GM23338 (cell line): ENCODE measurements around the gene CPNE1. TPM values are rescaled to one million over a fixed set of nuclear protein-coding genes. Genes with fewer than 3 reads are reported as not detected.

Experiments used
- ATAC-seq: fragments of 200-7000 bp; cut with Tn5 transposase; 3 replicates; pipeline ENCODE4 v1.9.1; 2020
- DNase-seq: peaks from one replicate; pipeline ENCODE4 v3.0.0-alpha.2; 2015; ENCODE audit warnings: low spot score
- H2AFZ ChIP-seq: fragments of 200-600 bp; sonication (generic); 2 replicates; pipeline ENCODE4 v1.8.0; 2016; ENCODE audit warnings: antibody characterized with exemption, mild to moderate bottlenecking, moderate library complexity
- H3F3A ChIP-seq: fragments of 200-600 bp; sonication (generic); replicated peaks from 2 replicates; pipeline ENCODE4 v1.8.0; 2017; ENCODE audit warnings: antibody characterized with exemption, mixed run types, low read depth
- H3K27ac ChIP-seq: fragments of 200-600 bp; sonication (generic); 2 replicates; pipeline ENCODE4 v1.6.1; 2016; ENCODE audit warnings: low read depth
- H3K27me3 ChIP-seq: fragments of 200-600 bp; sonication (generic); 2 replicates; pipeline ENCODE4 v1.8.0; 2016; ENCODE audit warnings: mild to moderate bottlenecking, mixed run types, moderate library complexity; ENCODE audit not compliant: insufficient read depth
- H3K36me3 ChIP-seq: fragments of 200-600 bp; sonication (generic); 2 replicates; pipeline ENCODE4 v1.8.0; 2016; ENCODE audit warnings: mild to moderate bottlenecking; ENCODE audit not compliant: insufficient read depth
- H3K4me1 ChIP-seq: fragments of 200-600 bp; sonication (generic); 2 replicates; pipeline ENCODE4 v1.8.0; 2016; ENCODE audit warnings: mild to moderate bottlenecking, moderate library complexity; ENCODE audit not compliant: insufficient read depth
- H3K4me2 ChIP-seq: fragments of 200-600 bp; sonication (generic); 2 replicates; pipeline ENCODE4 v1.7.1; 2017; ENCODE audit warnings: mixed run types
- H3K4me3 ChIP-seq: fragments of 200-600 bp; sonication (generic); 2 replicates; pipeline ENCODE4 v1.6.1; 2016; ENCODE audit warnings: mixed run types
- H3K79me2 ChIP-seq: fragments of 200-600 bp; sonication (generic); replicated peaks from 2 replicates; pipeline ENCODE4 v1.8.0; 2017; ENCODE audit warnings: mild to moderate bottlenecking; ENCODE audit not compliant: insufficient read depth
- H3K9me2 ChIP-seq: fragments of 200-600 bp; sonication (generic); 2 replicates; pipeline ENCODE4 v1.8.0; 2017; ENCODE audit not compliant: insufficient read depth
- H4K20me1 ChIP-seq: fragments of 200-600 bp; sonication (generic); replicated peaks from 2 replicates; pipeline ENCODE4 v1.8.0; 2017; ENCODE audit warnings: mild to moderate bottlenecking; ENCODE audit not compliant: insufficient read depth
- H3K27ac Mint-ChIP-seq: 2 replicates; pipeline ENCODE4 v1.8.0; 2020; ENCODE audit warnings: inconsistent platforms, mild to moderate bottlenecking, moderate library complexity, mixed read lengths
- H3K27me3 Mint-ChIP-seq: 3 replicates; pipeline ENCODE4 v1.8.0; 2022; ENCODE audit warnings: low read depth, mild to moderate bottlenecking, moderate library complexity, mixed read lengths, inconsistent platforms; ENCODE audit not compliant: insufficient read depth, poor library complexity
- H3K36me3 Mint-ChIP-seq: 3 replicates; pipeline ENCODE4 v1.8.0; 2021; ENCODE audit warnings: low read depth, mild to moderate bottlenecking, inconsistent platforms, moderate library complexity, mixed read lengths
- H3K4me1 Mint-ChIP-seq: 3 replicates; pipeline ENCODE4 v1.8.0; 2020; ENCODE audit warnings: mild to moderate bottlenecking, inconsistent platforms, mixed read lengths
- H3K4me3 Mint-ChIP-seq: 3 replicates; pipeline ENCODE4 v1.8.0; 2021; ENCODE audit warnings: moderate library complexity, mild to moderate bottlenecking, inconsistent platforms, mixed read lengths
- H3K9me3 Mint-ChIP-seq: 3 replicates; pipeline ENCODE4 v1.8.0; 2020; ENCODE audit warnings: moderate library complexity, mild to moderate bottlenecking, inconsistent platforms, mixed read lengths
- CREB1 ChIP-seq: fragments of 250-450 bp; sonication (Bioruptor Pico); IDR thresholded peaks from 2 replicates; pipeline ENCODE4 v1.5.0; 2020; ENCODE audit warnings: low read depth, mild to moderate bottlenecking, moderate library complexity
- CTCF ChIP-seq, 2 experiments: fragments of 200-600 bp in 1 of 2; sonication (generic) in 1 of 2; conservative IDR thresholded peaks; 2 replicates each; pipeline versions ENCODE4 v1.5.1 to v1.6.1; 2016 to 2017; ENCODE audit warnings: antibody characterized with exemption in 2 of 2, low read depth in 2 of 2, mild to moderate bottlenecking in 2 of 2, moderate library complexity in 1 of 2
- ETS1 ChIP-seq: IDR thresholded peaks from 2 replicates; pipeline ENCODE4 v1.6.1; 2016; ENCODE audit warnings: antibody characterized with exemption
- EZH2 ChIP-seq: fragments of 200-600 bp; sonication (generic); IDR thresholded peaks from one replicate; pipeline ENCODE4 v1.8.0; 2017; ENCODE audit warnings: antibody characterized with exemption, mild to moderate bottlenecking, low read depth; ENCODE audit not compliant: unreplicated experiment
- EZH2phosphoT487 ChIP-seq: fragments of 200-600 bp; sonication (generic); IDR thresholded peaks from one replicate; pipeline ENCODE4 v1.8.1; 2018; ENCODE audit warnings: antibody characterized with exemption; ENCODE audit not compliant: unreplicated experiment
- JUNB ChIP-seq: IDR thresholded peaks from one replicate; pipeline ENCODE4 v1.6.1; 2016; ENCODE audit warnings: antibody characterized with exemption; ENCODE audit not compliant: unreplicated experiment
- NANOG ChIP-seq: IDR thresholded peaks from 2 replicates; pipeline ENCODE4 v1.6.1; 2016; ENCODE audit warnings: antibody characterized with exemption, borderline replicate concordance
- POLR2AphosphoS5 ChIP-seq: IDR thresholded peaks from 2 replicates; pipeline ENCODE4 v1.6.1; 2016; ENCODE audit warnings: antibody characterized with exemption, low read depth
- REST ChIP-seq: IDR thresholded peaks from one replicate; pipeline ENCODE4 v1.6.1; 2018; ENCODE audit warnings: antibody characterized with exemption; ENCODE audit not compliant: unreplicated experiment
- STAT1 ChIP-seq: IDR thresholded peaks from one replicate; pipeline ENCODE4 v1.6.1; 2016; ENCODE audit warnings: antibody characterized with exemption; ENCODE audit not compliant: unreplicated experiment
- ZNF331 ChIP-seq: fragments of 250-450 bp; sonication (Bioruptor Pico); IDR thresholded peaks from 2 replicates; pipeline ENCODE4 v1.5.0; 2020; ENCODE audit warnings: low read depth, mild to moderate bottlenecking, moderate library complexity
- polyA plus RNA-seq: library from polyadenylated mRNA; unstranded; fragments of >200 nt; fragmentation: Nextera tagmentation; extraction: Ambion mirVana; gene quantifications from 2 replicates; pipeline ENCODE4 v1.2.1, GENCODE V29; 2016
- total RNA-seq: library from RNA; depleted of rRNA; stranded (reverse); fragments of >200 nt; shearing (Covaris generic); gene quantifications from 2 replicates; pipeline ENCODE4 v1.2.3, GENCODE V29; 2014

CPNE1 gene
- total and polyA plus RNA-seq, 2 experiments from 2014 or later = 189 to 196 TPM

GRCh38 chr20:35710039-35710438, 45.3 kb upstream of the CPNE1 start:
- Mint-ChIP-seq H3K27me3 (peaks cover 10% of the 10 kb centered on the region), H3K36me3 (peaks cover 98% of the 10 kb centered on the region), H3K4me1 (no peaks in the 10 kb centered on the region), H3K27ac (no peak overlapping the region), H3K4me3 (no peak overlapping the region), H3K9me3 (no peaks in the 10 kb centered on the region)
- H3K4me1 ChIP-seq = no peaks in the 10 kb centered on the region
- H3K4me2 ChIP-seq = no peak overlapping the region
- no peak overlapping the region for H2AFZ ChIP-seq
- peak overlapping the region; percentile 55 for H3K27ac ChIP-seq
- ATAC-seq (no peak), DNase-seq (no peak)
- TF ChIP-seq REST (no peak), POLR2AphosphoS5 (no peak), ZNF331 (no peak), EZH2 (no peak), ETS1 (no peak), STAT1 (no peak), NANOG (no peak), CREB1 (CRISPR knock-in tag) (no peak)
- H3F3A ChIP-seq = peaks cover 38% of the 10 kb centered on the region
- no peaks in the 10 kb centered on the region for H3K27me3 ChIP-seq
- H3K4me3 ChIP-seq = no peak overlapping the region
- H3K36me3 ChIP-seq = peaks cover 97% of the 10 kb centered on the region
- H4K20me1 ChIP-seq = peaks cover 59% of the 10 kb centered on the region
- no peaks in the 10 kb centered on the region for H3K9me2 ChIP-seq
- peaks cover 58% of the 10 kb centered on the region for H3K79me2 ChIP-seq

GRCh38 chr20:35709259-35709658, 44.6 kb upstream of the CPNE1 start:
- Histone ChIP-seq H3K27ac (peak overlapping the region; percentile 55), H3K4me3 (no peak overlapping the region), H2AFZ (no peak overlapping the region), H3K36me3 (peaks cover 97% of the 10 kb centered on the region), H3K9me2 (no peaks in the 10 kb centered on the region), H3K79me2 (peaks cover 51% of the 10 kb centered on the region), H4K20me1 (peaks cover 51% of the 10 kb centered on the region), H3K4me2 (no peak overlapping the region), H3F3A (peaks cover 43% of the 10 kb centered on the region), H3K27me3 (no peaks in the 10 kb centered on the region), H3K4me1 (no peaks in the 10 kb centered on the region)
- ATAC-seq (no peak; the same call in 2 of the 3 replicates), DNase-seq (no peak)
- Mint-ChIP-seq H3K27ac (no peak overlapping the region), H3K27me3 (peaks cover 10% of the 10 kb centered on the region), H3K36me3 (peaks cover 98% of the 10 kb centered on the region), H3K4me3 (no peak overlapping the region), H3K4me1 (no peaks in the 10 kb centered on the region), H3K9me3 (no peaks in the 10 kb centered on the region)
- TF ChIP-seq CREB1 (CRISPR knock-in tag) = no peak
- TF ChIP-seq EZH2phosphoT487 = no peak
- TF ChIP-seq ZNF331 = no peak
- no peak for TF ChIP-seq JUNB
- TF ChIP-seq NANOG = no peak
- TF ChIP-seq ETS1 = no peak
- no peak for TF ChIP-seq POLR2AphosphoS5
- no peak for TF ChIP-seq CTCF (conservative IDR thresholded peaks at IDR 0.05; ENCODE audit: low read depth in 2 of 2)
- no peak for TF ChIP-seq REST
